ENCODE measurements around the gene ANTXR1. TPM values are rescaled to one million over a fixed set of nuclear protein-coding genes. Genes with fewer than 3 reads are reported as not detected.

The ANTXR1 gene
- total and polyA plus RNA-seq, 9 of the 15 experiments (the other 6 are each of a cell fraction or from before 2014, with no cell fraction given), result 0.07 to 1.00 (median 0.54) TPM

GRCh38 chr2:69126341-69126740, 113.4 kb downstream of the ANTXR1 start:
- Histone ChIP-seq H3K9ac (ENCODE audit: insufficient read depth in 1 of 2, low read depth in 2 of 2, low read length in 2 of 2) (no peak overlapping the region), H3K4me3 (no peak overlapping the region), H3K79me2 (ENCODE audit: control insufficient read depth, insufficient read depth, low read length) (no peaks in the 10 kb centered on the region), H3K27ac (ENCODE audit: extremely low read depth, low read depth, low read length) (no peak overlapping the region), H3K9me1 (ENCODE audit: control insufficient read depth, insufficient read depth, low read length) (no peaks in the 10 kb centered on the region), H3K9me3 (replicated peaks; ENCODE audit: control insufficient read depth, insufficient read depth, low read depth, low read length) (no peaks in the 10 kb centered on the region), H3K4me2 (ENCODE audit: insufficient read depth, low read length) (no peak overlapping the region), H3K4me1 (replicated peaks in 1 of 2; ENCODE audit: control insufficient read depth in 2 of 2, insufficient read depth in 2 of 2, low read length in 2 of 2) (no peaks in the 10 kb centered on the region), H3K27me3 (ENCODE audit: control insufficient read depth in 2 of 2, insufficient read depth in 2 of 2, low read length in 2 of 2) (peaks cover 3 to 11% of the 10 kb centered on the region in 2 experiments; a peak in 2 of 5 replicates), H3K36me3 (ENCODE audit: control insufficient read depth, insufficient read depth, low read length) (no peaks in the 10 kb centered on the region), H4K20me1 (replicated peaks; ENCODE audit: control insufficient read depth, insufficient read depth, low read length) (no peaks in the 10 kb centered on the region), H2AFZ (ENCODE audit: low read depth, low read length) (no peak overlapping the region)
- in situ Hi-C loops (cut with MboI) (no loop called here), intact Hi-C loops (cut with micrococcal nuclease) (no loop called here)
- CTCF ChIA-PET (ENCODE audit: low intra/inter-chr PET ratio), result no interaction called here
- no TSS peak for BruUV-seq (replicated peaks)
- no peak for ATAC-seq
- DNase-seq (ENCODE audit: extremely low read depth in 1 of 4, low spot score in 3 of 4), result no peak
- POLR2A ChIA-PET, result no interaction called here
- TF ChIP-seq CEBPG (CRISPR knock-in tag; IDR thresholded peaks at IDR 0.05), result no peak
- no peak for TF ChIP-seq CEBPG (tag; conservative IDR thresholded peaks at IDR 0.05 in 1 of 2, IDR thresholded peaks at IDR 0.05 in 1 of 2)
- TF ChIP-seq XRCC3 (IDR thresholded peaks at IDR 0.05), result no peak
- no peak for TF ChIP-seq HDAC6 (IDR thresholded peaks at IDR 0.05; ENCODE audit: low read depth, low read length)
- TF ChIP-seq POLR2AphosphoS2 (IDR thresholded peaks at IDR 0.05; ENCODE audit: low read length), result no peak
- no peak for TF ChIP-seq SFPQ (IDR thresholded peaks at IDR 0.05; ENCODE audit: low read depth, low read length)
- TF ChIP-seq RFX7 (CRISPR knock-in tag; IDR thresholded peaks at IDR 0.05), result no peak
- no peak for FAIRE-seq
